Activated CD8-positive, alpha-beta T cell treated with anti-CD3 and anti-CD28 coated beads for 36 hours (primary cell): ENCODE data around the gene CAAP1. TPM values are rescaled to one million over a fixed set of nuclear protein-coding genes. Genes with fewer than 3 reads are reported as not detected.
"Not testable (repeated sequence)": the region's sequence is repeated elsewhere in the genome, so short reads cannot be mapped to it uniquely, and the experiment has no call there.

ENCODE experiments used
- ATAC-seq: fragments of 200-7000 bp; cut with Tn5 transposase; one replicate; pipeline ENCODE4 v1.10.0; 2021; ENCODE audit warnings: mild to moderate bottlenecking, moderate library complexity
- CTCF ChIA-PET: fragments of 350-600 bp; sonication (Branson Sonifier 250); formaldehyde crosslinking; loops from one replicate; lab custom pipeline; 2021; ENCODE audit warnings: antibody characterized with exemption; lab: Charles Lee
- POLR2A ChIA-PET: fragments of 350-600 bp; sonication (Branson Sonifier 250); formaldehyde crosslinking; loops from one replicate; lab custom pipeline; 2021; ENCODE audit warnings: antibody characterized with exemption; lab: Charles Lee
- DNase-seq: peaks from one replicate; pipeline ENCODE4 v3.0.0-alpha.2; 2020
- H3K27ac Mint-ChIP-seq: one replicate; pipeline ENCODE4 v1.8.0; 2021; ENCODE audit warnings: mild to moderate bottlenecking, mixed read lengths
- H3K27me3 Mint-ChIP-seq: one replicate; pipeline ENCODE4 v1.8.0; 2021; ENCODE audit warnings: mixed read lengths
- H3K36me3 Mint-ChIP-seq: one replicate; pipeline ENCODE4 v1.8.0; 2021; ENCODE audit warnings: low read depth, mixed read lengths
- H3K4me1 Mint-ChIP-seq: one replicate; pipeline ENCODE4 v1.8.0; 2021; ENCODE audit warnings: low read depth, mixed read lengths
- H3K4me3 Mint-ChIP-seq: one replicate; pipeline ENCODE4 v1.8.0; 2021; ENCODE audit warnings: mild to moderate bottlenecking, moderate library complexity, mixed read lengths
- H3K9me3 Mint-ChIP-seq: one replicate; pipeline ENCODE4 v1.8.0; 2021; ENCODE audit warnings: mixed read lengths
- intact Hi-C: fragments of 100-400 bp; cut with micrococcal nuclease; formaldehyde crosslinking; loops from one replicate; pipeline ENCODE4 v1.10.0; 2022
- total RNA-seq, 2 experiments: library from RNA; stranded (reverse); gene quantifications; one replicate each; pipeline ENCODE4 v1.2.3, GENCODE V29; 2021
- TF ChIP-seq, protein P1 (sequence below): fragments of 200-600 bp; IDR thresholded peaks from one replicate; pipeline ENCODE4 v1.8.0; 2022; ENCODE audit warnings: antibody characterized with exemption, mild to moderate bottlenecking

CAAP1 gene
- total RNA-seq, 2 experiments from 2014 or later: 16.8 to 19.0 TPM

DNA sequence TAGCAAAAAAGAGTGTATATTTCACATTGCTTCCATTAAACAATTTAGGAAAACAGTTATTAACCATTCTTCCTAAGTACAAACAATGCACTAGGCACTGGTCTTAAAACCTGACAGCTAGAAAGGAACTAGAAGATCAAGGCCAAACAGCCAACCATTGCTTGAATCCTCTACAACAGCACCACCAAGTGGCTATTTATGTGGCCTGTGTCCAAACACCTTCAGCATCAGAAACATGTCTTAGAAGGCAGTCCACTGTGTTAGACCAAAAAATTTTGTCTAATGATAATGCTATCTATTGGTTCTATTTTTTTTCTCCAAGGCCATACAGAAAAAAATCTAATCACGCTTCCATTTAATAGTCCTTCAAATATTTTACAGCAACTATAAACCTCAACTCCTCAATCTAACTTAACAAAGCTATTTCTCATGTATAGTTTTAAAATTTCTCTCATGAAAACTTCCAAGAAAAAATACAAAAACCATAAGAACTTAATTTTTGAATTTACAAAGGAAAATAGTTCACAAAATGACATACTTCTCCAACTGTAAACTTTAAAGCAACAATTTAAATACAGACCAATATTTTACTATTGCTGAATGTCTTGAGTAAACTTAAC lies 36.1 kb downstream of the CAAP1 start:
- CTCF ChIA-PET: interaction anchor here (0.6 to 1.3 kb wide), 4 partner anchors 16 to 107 kb away, joined by 3 read pairs; no protein-coding TSS in a partner anchor
- H3K27me3 Mint-ChIP-seq: no peaks in the 10 kb centered on the region
- H3K4me1 Mint-ChIP-seq: peaks cover 2% of the 10 kb centered on the region
- ATAC-seq (peak; percentile 53), DNase-seq (peak; percentile 48)
- TF ChIP-seq, protein P1, sequence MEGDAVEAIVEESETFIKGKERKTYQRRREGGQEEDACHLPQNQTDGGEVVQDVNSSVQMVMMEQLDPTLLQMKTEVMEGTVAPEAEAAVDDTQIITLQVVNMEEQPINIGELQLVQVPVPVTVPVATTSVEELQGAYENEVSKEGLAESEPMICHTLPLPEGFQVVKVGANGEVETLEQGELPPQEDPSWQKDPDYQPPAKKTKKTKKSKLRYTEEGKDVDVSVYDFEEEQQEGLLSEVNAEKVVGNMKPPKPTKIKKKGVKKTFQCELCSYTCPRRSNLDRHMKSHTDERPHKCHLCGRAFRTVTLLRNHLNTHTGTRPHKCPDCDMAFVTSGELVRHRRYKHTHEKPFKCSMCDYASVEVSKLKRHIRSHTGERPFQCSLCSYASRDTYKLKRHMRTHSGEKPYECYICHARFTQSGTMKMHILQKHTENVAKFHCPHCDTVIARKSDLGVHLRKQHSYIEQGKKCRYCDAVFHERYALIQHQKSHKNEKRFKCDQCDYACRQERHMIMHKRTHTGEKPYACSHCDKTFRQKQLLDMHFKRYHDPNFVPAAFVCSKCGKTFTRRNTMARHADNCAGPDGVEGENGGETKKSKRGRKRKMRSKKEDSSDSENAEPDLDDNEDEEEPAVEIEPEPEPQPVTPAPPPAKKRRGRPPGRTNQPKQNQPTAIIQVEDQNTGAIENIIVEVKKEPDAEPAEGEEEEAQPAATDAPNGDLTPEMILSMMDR: peak; percentile 51
- peaks cover 2% of the 10 kb centered on the region for H3K9me3 Mint-ChIP-seq
- intact Hi-C loops: no loop called here
- H3K27ac Mint-ChIP-seq: no peak overlapping the region
- POLR2A ChIA-PET: no interaction called here
- H3K36me3 Mint-ChIP-seq: peaks cover 20% of the 10 kb centered on the region
- H3K4me3 Mint-ChIP-seq: no peak overlapping the region

DNA sequence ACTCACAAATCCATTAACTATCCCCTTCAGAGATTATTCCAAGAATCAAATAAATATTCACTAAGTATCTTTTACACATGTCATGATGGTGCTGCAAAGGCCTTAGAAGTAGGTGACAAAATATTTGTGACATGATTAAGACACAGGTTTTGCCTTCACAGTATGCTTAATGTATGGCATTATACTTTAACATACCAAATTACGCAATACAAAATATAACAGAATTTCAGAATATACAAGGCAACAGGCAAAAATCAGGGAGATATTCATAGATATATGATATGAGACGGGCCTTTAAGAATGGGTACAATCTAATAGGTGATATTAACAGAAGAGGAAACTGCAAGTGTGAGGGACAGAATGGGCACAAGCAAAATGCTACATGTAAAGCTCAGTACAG lies 41.6 kb downstream of the CAAP1 start:
- POLR2A ChIA-PET: no interaction called here
- CTCF ChIA-PET: no interaction called here

DNA sequence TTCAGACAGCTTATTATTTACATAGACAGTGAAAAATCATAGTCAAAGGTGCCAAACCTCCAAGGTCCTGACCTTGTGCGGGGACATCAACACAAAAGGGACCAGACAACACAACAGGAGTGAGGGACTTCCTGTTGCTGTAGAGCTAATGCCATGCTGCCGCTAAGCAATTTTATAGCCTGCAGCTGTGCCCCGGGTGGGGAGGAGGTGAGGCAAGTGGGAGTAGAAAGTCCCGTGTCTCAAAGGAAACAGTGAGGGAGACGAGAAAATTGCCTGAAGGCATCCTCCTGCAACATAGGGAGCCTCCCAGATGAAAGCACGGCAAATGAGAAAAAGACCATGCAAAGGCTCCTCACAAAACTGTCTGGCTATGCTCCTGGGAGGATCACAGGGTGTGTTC lies 58.8 kb downstream of the CAAP1 start:
- intact Hi-C loops: no loop called here
- TF ChIP-seq, protein P1: no peak
- peaks cover 5% of the 10 kb centered on the region for H3K9me3 Mint-ChIP-seq
- H3K36me3 Mint-ChIP-seq: peaks cover 12% of the 10 kb centered on the region
- ATAC-seq (no peak), DNase-seq (no peak)
- H3K4me1 Mint-ChIP-seq: no peaks in the 10 kb centered on the region
- ChIA-PET CTCF (no interaction called here), POLR2A (no interaction called here)
- no peak overlapping the region for H3K27ac Mint-ChIP-seq
- H3K27me3 Mint-ChIP-seq: no peaks in the 10 kb centered on the region
- no peak overlapping the region for H3K4me3 Mint-ChIP-seq

More for the DNA sequence above, 41.6 kb downstream of the CAAP1 start:
- TF ChIP-seq, protein P1: no peak
- Mint-ChIP-seq H3K27ac (no peak overlapping the region), H3K27me3 (no peaks in the 10 kb centered on the region), H3K4me1 (no peaks in the 10 kb centered on the region), H3K36me3 (peaks cover 12% of the 10 kb centered on the region), H3K4me3 (no peak overlapping the region), H3K9me3 (no peaks in the 10 kb centered on the region)
- DNase-seq (no peak), ATAC-seq (no peak)
- intact Hi-C loops: no loop called here

DNA sequence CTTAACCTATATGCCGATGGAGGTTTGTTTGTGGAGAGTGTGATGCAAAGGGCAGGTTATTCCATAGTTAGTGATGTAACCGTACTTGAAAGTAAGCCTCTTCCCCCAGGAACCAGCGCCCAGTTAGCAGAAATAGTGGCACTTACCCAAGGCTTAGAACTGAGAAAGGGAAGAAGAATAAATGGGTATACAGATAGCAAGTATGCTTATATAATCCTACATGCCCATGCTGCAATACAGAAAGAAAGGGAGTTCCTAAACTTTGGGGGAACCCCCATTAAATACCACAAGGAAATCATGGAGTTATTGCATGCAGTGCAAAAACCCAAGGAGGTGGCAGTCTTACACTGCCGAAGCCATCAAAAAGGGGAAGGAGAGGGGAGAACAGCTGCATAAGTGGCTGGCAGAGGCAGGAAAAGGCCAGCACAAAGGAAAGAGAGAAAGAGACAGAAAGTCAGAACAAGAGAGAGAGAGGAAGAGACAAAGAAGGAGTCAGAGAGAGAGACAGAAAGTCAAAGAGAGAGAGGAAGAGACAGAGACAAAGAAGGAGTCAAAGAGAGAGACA lies 64.1 kb downstream of the CAAP1 start:
- H3K36me3 Mint-ChIP-seq, H3K9me3 Mint-ChIP-seq, H3K27ac Mint-ChIP-seq, POLR2A ChIA-PET, H3K4me1 Mint-ChIP-seq, ATAC-seq, CTCF ChIA-PET, DNase-seq, intact Hi-C loops, H3K27me3 Mint-ChIP-seq, H3K4me3 Mint-ChIP-seq: not testable (repeated sequence)

DNA sequence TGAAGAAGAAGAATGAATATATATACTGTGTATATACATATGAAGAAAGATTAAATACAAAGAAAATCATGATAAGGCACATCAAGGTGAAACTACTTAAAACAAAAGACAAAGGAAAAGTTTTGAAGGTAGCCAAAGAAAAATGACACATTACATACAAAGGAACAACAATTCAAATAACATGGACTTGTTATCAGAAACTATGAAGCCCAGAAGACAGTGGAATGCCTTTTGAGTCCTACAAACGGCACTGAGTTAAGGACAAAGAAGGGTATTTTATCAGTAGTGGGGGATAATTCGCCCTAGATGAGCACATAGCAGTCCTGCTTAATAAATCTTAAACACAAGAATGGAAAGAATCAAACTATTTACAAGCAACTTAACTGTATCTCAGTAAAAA lies 77.8 kb downstream of the CAAP1 start:
- H3K4me1 Mint-ChIP-seq: no peaks in the 10 kb centered on the region
- intact Hi-C loops: no loop called here

More for the DNA sequence above, 77.8 kb downstream of the CAAP1 start:
- POLR2A ChIA-PET: no interaction called here
- Mint-ChIP-seq H3K36me3 (no peaks in the 10 kb centered on the region), H3K9me3 (no peaks in the 10 kb centered on the region), H3K4me3 (no peak overlapping the region), H3K27ac (no peak overlapping the region), H3K27me3 (peaks cover 4% of the 10 kb centered on the region)
- CTCF ChIA-PET: no interaction called here
- ATAC-seq (no peak), DNase-seq (no peak)
- TF ChIP-seq, protein P1: no peak
